Memory B cell (primary cell): ENCODE measurements around the gene CPN2.

Experiments used
- ATAC-seq: fragments of 150-1000 bp; cut with Tn5 transposase; 2 replicates; pipeline ENCODE4 v1.10.0; 2021; ENCODE audit warnings: low read depth, mild to moderate bottlenecking, moderate library complexity
- DNase-seq, 2 donors: peaks; one replicate each; pipeline ENCODE4 v3.0.0; 2022; ENCODE audit warnings: low spot score in 2 of 2
- H3K27ac Mint-ChIP-seq: one replicate; pipeline ENCODE4 v1.8.0; 2022; ENCODE audit warnings: mild to moderate bottlenecking, moderate library complexity, mixed read lengths
- H3K27me3 Mint-ChIP-seq: one replicate; pipeline ENCODE4 v1.8.0; 2022; ENCODE audit warnings: mixed read lengths
- H3K36me3 Mint-ChIP-seq: one replicate; pipeline ENCODE4 v1.8.0; 2022; ENCODE audit warnings: mild to moderate bottlenecking, mixed read lengths
- H3K4me1 Mint-ChIP-seq: one replicate; pipeline ENCODE4 v1.8.0; 2022; ENCODE audit warnings: mixed read lengths
- H3K4me3 Mint-ChIP-seq: one replicate; pipeline ENCODE4 v1.8.0; 2022; ENCODE audit warnings: mild to moderate bottlenecking, moderate library complexity, mixed read lengths
- H3K9me3 Mint-ChIP-seq: one replicate; pipeline ENCODE4 v1.8.0; 2022; ENCODE audit warnings: mixed read lengths

Gene CPN2

GRCh38 chr3:194351080-194351672 lies at the start of gene CPN2:
Gene CPN2 (minus strand): TSS chr3:194351328. CDS start chr3:194342702, 8,626 bp downstream.
- no peaks in the 10 kb centered on the region for H3K36me3 Mint-ChIP-seq
- H3K9me3 Mint-ChIP-seq: no peaks in the 10 kb centered on the region
- DNase-seq (no peak), ATAC-seq (no peak)
- H3K27ac Mint-ChIP-seq: no peak within 1 kb of the TSS
- H3K27me3 Mint-ChIP-seq: peaks cover 4% of the 10 kb centered on the region
- no peak within 1 kb of the TSS for H3K4me3 Mint-ChIP-seq
- no peaks in the 10 kb centered on the region for H3K4me1 Mint-ChIP-seq

- no peak for DNase-seq
- Mint-ChIP-seq H3K27ac (no peak overlapping the region), H3K9me3 (no peaks in the 10 kb centered on the region), H3K4me1 (peaks cover 26% of the 10 kb centered on the region), H3K4me3 (no peak overlapping the region), H3K27me3 (peaks cover 22% of the 10 kb centered on the region), H3K36me3 (peaks cover 2% of the 10 kb centered on the region)
- ATAC-seq: no peak
These were observed 48.8 kb upstream of the CPN2 start for GRCh38 chr3:194399874-194400411.

DNA sequence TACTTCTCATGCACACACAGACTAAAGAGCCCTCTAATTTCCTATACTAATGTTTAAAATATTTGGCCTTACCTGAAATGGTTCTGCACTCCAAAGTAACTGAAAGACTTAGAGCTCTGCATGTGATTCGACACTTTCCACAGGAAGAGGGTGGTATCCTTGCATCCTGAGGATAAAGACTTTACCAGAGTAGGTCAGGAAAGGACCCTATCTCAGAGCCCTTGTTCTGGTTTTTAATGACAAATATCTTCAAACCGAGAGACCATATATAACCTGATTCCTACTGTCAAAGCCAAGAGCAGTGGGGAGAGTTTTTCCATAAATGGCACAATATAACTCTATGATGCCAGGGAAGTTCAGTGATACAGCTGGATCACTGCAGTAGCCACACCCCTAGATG lies 48.0 kb upstream of the CPN2 start, which contains the start of gene GP5:
Gene GP5, minus strand, starts transcription at position 101 of the 400 bp plus-strand sequence. CDS start 984 bp downstream, outside the sequence.
- DNase-seq: no peak
- H3K4me3 Mint-ChIP-seq: peak within 1 kb of the TSS; percentile 81
- ATAC-seq: no peak
- no peaks in the 10 kb centered on the region for H3K36me3 Mint-ChIP-seq
- H3K27ac Mint-ChIP-seq: no peak within 1 kb of the TSS
- H3K4me1 Mint-ChIP-seq: peaks cover 24% of the 10 kb centered on the region
- no peaks in the 10 kb centered on the region for H3K9me3 Mint-ChIP-seq
- peaks cover 22% of the 10 kb centered on the region for H3K27me3 Mint-ChIP-seq

GRCh38 chr3:194397757-194398312 lies 46.7 kb upstream of the CPN2 start:
- Mint-ChIP-seq H3K27me3 (peaks cover 22% of the 10 kb centered on the region), H3K36me3 (no peaks in the 10 kb centered on the region), H3K4me3 (peak overlapping the region; percentile 81), H3K27ac (no peak overlapping the region), H3K4me1 (peaks cover 24% of the 10 kb centered on the region), H3K9me3 (no peaks in the 10 kb centered on the region)
- ATAC-seq: no peak
- no peak for DNase-seq

GRCh38 chr3:194396859-194397756 lies 46.0 kb upstream of the CPN2 start:
- H3K27me3 Mint-ChIP-seq: peaks cover 22% of the 10 kb centered on the region
- peaks cover 24% of the 10 kb centered on the region for H3K4me1 Mint-ChIP-seq

GRCh38 chr3:194396539-194396858 lies 45.4 kb upstream of the CPN2 start:
- Mint-ChIP-seq H3K4me3 (peak overlapping the region; percentile 63), H3K9me3 (no peaks in the 10 kb centered on the region), H3K27me3 (peaks cover 22% of the 10 kb centered on the region), H3K36me3 (no peaks in the 10 kb centered on the region), H3K4me1 (peaks cover 24% of the 10 kb centered on the region), H3K27ac (no peak overlapping the region)
- ATAC-seq (no peak), DNase-seq (no peak)

More at GRCh38 chr3:194396859-194397756, 46.0 kb upstream of the CPN2 start:
- no peak overlapping the region for H3K27ac Mint-ChIP-seq
- no peaks in the 10 kb centered on the region for H3K9me3 Mint-ChIP-seq
- peak; percentile 22 to 23 for DNase-seq
- peak overlapping the region; percentile 81 for H3K4me3 Mint-ChIP-seq
- peak; percentile 57 for ATAC-seq
- no peaks in the 10 kb centered on the region for H3K36me3 Mint-ChIP-seq

- ATAC-seq (peak; percentile 39), DNase-seq (no peak)
- Mint-ChIP-seq H3K9me3 (peaks cover 1% of the 10 kb centered on the region), H3K4me3 (peak overlapping the region; percentile 63), H3K4me1 (peaks cover 24% of the 10 kb centered on the region), H3K36me3 (no peaks in the 10 kb centered on the region), H3K27me3 (peaks cover 22% of the 10 kb centered on the region), H3K27ac (no peak overlapping the region)
These were observed 44.8 kb upstream of the CPN2 start for GRCh38 chr3:194395778-194396538.

DNA sequence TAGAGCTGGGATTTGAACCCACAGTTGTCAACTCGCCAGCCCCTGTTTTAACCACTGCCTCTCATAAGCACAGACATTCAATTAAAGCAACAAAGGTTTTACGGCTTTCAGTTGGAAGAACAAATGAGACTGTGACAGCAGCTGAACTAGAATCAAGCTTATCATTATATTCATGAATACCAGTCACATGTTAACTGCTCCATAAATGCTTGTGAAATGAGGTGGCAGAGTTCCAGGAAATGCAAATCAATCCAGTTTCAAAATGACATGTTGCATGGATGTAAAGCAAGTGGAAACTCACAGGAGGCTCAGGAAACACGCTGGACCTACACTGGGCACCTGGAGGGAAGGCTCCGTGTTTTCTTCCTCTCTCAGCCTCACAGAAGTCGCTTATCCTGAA lies 44.1 kb upstream of the CPN2 start:
- H3K4me1 Mint-ChIP-seq: peaks cover 24% of the 10 kb centered on the region
- H3K36me3 Mint-ChIP-seq: no peaks in the 10 kb centered on the region
- no peak for ATAC-seq
- H3K27ac Mint-ChIP-seq: no peak overlapping the region
- no peak overlapping the region for H3K4me3 Mint-ChIP-seq
- peaks cover 6% of the 10 kb centered on the region for H3K9me3 Mint-ChIP-seq
- peaks cover 22% of the 10 kb centered on the region for H3K27me3 Mint-ChIP-seq
- DNase-seq: no peak

DNA sequence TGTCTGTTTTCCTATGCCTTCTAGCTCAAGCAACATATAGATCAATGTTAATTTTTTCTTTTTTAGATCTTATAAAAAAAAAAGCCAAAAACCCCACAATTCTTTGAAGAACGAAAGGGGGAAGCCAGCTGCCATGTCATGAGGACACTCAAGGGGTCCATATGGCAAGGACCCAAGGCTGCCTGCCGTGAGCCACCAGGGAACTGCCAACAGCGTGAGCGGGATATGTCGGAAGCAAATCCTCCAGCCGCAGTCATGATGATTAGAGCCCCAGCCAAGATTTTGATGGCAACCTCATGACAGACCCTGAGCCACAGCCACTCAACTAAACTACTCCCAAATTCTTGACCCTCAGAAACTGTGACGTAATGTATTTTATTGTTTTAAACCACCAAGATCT lies 41.4 kb upstream of the CPN2 start:
- Mint-ChIP-seq H3K27ac (no peak overlapping the region), H3K9me3 (peaks cover 6% of the 10 kb centered on the region), H3K4me3 (no peak overlapping the region), H3K4me1 (peaks cover 11% of the 10 kb centered on the region), H3K36me3 (no peaks in the 10 kb centered on the region), H3K27me3 (peaks cover 12% of the 10 kb centered on the region)
- ATAC-seq (no peak), DNase-seq (no peak)

GRCh38 chr3:194390835-194391234 lies 39.7 kb upstream of the CPN2 start:
- H3K36me3 Mint-ChIP-seq: no peaks in the 10 kb centered on the region
- DNase-seq (no peak), ATAC-seq (no peak)
- no peaks in the 10 kb centered on the region for H3K4me1 Mint-ChIP-seq
- H3K4me3 Mint-ChIP-seq: no peak overlapping the region
- H3K9me3 Mint-ChIP-seq: peaks cover 6% of the 10 kb centered on the region
- H3K27me3 Mint-ChIP-seq: peaks cover 6% of the 10 kb centered on the region
- H3K27ac Mint-ChIP-seq: no peak overlapping the region

- Mint-ChIP-seq H3K4me1 (no peaks in the 10 kb centered on the region), H3K9me3 (peaks cover 6% of the 10 kb centered on the region), H3K27ac (no peak overlapping the region), H3K36me3 (no peaks in the 10 kb centered on the region), H3K27me3 (peaks cover 7% of the 10 kb centered on the region), H3K4me3 (no peak overlapping the region)
- DNase-seq (peak in 1 of 2 donors; percentile 5), ATAC-seq (no peak)
These were observed 38.1 kb upstream of the CPN2 start for GRCh38 chr3:194389269-194389668.

DNA sequence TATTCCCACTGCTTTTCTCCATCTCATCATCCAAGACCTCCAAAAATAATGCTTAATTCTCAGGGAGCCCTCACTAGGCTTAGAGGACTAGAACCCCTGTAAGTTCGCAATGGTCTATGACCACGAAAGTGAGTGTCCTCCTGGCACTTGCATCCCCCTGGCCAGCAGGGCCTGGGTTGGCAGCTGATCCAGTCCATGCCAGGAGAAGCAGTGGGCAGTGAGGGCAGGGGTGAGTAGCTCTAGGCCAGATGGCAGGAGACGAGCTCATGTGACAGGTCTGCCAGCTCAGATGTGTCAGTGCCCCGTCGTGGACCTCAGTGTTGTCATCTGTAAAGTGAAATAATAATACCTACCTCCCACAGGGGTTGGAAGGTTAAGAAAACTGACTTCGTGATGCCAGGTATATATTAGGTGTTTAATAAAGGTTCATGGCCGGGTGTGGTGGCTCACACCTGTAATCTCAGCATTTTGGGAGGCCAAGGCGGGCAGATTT lies 36.8 kb upstream of the CPN2 start:
- ATAC-seq: no peak

GRCh38 chr3:194387276-194387675 lies 36.1 kb upstream of the CPN2 start:
- H3K9me3 Mint-ChIP-seq: peaks cover 6% of the 10 kb centered on the region
- H3K27ac Mint-ChIP-seq: no peak overlapping the region
- no peak overlapping the region for H3K4me3 Mint-ChIP-seq
- ATAC-seq (no peak), DNase-seq (no peak)
- peaks cover 10% of the 10 kb centered on the region for H3K27me3 Mint-ChIP-seq
- no peaks in the 10 kb centered on the region for H3K36me3 Mint-ChIP-seq
- H3K4me1 Mint-ChIP-seq: no peaks in the 10 kb centered on the region

More for the DNA sequence above, 36.8 kb upstream of the CPN2 start:
- Mint-ChIP-seq H3K9me3 (peaks cover 6% of the 10 kb centered on the region), H3K4me1 (no peaks in the 10 kb centered on the region), H3K27ac (no peak overlapping the region), H3K27me3 (peaks cover 10% of the 10 kb centered on the region), H3K4me3 (no peak overlapping the region), H3K36me3 (no peaks in the 10 kb centered on the region)
- DNase-seq: no peak
